Measurements from ENCODE around the gene PPP1R1A.

DNA sequence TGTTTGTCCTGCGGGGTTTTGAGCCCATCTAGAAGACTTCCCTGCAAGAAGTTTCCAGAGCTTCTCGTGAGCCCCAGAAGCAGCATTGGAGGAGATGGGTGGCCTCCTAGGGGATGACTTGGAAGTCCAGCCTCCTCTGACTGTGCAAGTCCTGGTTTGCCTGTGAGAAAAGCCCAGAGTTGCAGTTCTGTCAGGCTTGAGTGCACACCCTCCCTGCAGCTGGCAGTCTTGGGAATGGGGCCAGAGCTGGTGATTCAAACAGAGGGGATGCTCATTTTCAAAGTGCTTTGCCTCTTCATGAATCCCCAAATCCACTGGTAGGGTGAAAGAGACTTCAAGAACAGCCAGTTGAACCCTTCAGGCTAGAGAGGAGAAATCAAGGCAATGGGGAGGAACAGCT, 3.9 kb upstream of the PPP1R1A start:
- TF ChIP-seq, protein P1, sequence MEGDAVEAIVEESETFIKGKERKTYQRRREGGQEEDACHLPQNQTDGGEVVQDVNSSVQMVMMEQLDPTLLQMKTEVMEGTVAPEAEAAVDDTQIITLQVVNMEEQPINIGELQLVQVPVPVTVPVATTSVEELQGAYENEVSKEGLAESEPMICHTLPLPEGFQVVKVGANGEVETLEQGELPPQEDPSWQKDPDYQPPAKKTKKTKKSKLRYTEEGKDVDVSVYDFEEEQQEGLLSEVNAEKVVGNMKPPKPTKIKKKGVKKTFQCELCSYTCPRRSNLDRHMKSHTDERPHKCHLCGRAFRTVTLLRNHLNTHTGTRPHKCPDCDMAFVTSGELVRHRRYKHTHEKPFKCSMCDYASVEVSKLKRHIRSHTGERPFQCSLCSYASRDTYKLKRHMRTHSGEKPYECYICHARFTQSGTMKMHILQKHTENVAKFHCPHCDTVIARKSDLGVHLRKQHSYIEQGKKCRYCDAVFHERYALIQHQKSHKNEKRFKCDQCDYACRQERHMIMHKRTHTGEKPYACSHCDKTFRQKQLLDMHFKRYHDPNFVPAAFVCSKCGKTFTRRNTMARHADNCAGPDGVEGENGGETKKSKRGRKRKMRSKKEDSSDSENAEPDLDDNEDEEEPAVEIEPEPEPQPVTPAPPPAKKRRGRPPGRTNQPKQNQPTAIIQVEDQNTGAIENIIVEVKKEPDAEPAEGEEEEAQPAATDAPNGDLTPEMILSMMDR (IDR thresholded peaks at IDR 0.05), result no peak
- no peak for TF ChIP-seq POLR2AphosphoS5 (IDR thresholded peaks at IDR 0.05; ENCODE audit: insufficient read depth in 1 of 2, low read depth in 1 of 2)
- TF ChIP-seq POLR2A (IDR thresholded peaks at IDR 0.05), result no peak
